Myocyte (in vitro differentiated cells): ENCODE data around the gene PTPN14. TPM values are rescaled to one million over a fixed set of nuclear protein-coding genes. Genes with fewer than 3 reads are reported as not detected.

Experiments used
- DNase-seq: peaks from one replicate; pipeline ENCODE4 v3.0.0-alpha.2; 2012; ENCODE audit warnings: low read depth
- total RNA-seq: library from RNA; depleted of rRNA; stranded (reverse); fragments of >200 nt; gene quantifications from 2 replicates; pipeline ENCODE4 v1.2.3, GENCODE V29; 2014

PTPN14 gene
- total RNA-seq, 1 donor from 2014 or later, result 17.8 TPM

DNA sequence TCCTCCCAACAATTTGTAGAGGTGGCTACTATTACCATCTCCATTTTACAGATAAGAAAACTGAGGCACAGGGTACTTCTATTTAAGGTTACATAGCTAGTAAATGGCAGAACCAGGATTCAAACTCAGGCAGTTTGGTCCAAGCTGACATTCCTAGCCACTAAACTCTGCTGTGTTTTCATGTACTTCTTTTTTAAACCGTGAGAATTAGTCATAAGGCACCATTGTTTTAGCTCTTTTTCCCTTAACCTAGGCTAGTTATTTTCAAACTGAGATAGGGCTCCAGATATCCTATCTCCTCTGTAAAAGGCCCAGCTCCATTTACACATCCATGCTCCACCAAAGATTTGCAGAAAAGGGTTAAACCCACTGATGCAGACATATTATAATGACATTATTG lies 92.9 kb downstream of the PTPN14 start:
- DNase-seq, result no peak

GRCh38 chr1:214455971-214456867 lies 95.2 kb downstream of the PTPN14 start:
- no peak for DNase-seq

DNA sequence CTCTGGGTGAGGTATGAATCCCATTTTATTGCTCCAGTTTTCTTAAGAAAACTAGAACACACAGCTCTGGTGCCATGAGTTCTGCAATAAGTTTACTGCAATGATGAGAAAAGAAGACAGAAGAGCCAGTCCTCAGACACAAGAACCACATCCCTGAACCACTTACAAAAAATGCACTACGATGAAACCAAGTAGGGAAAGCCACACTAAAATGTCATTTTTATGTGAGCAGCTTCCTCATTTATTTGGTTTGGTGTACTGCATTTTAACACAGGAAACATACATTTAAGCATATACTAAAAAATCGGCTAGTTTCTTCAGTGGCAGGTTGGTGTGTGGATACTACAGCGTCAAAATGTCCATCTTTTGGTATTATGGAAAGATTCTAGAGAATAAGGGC lies 95.9 kb downstream of the PTPN14 start:
- DNase-seq, result no peak

GRCh38 chr1:214454569-214455396 lies 96.6 kb downstream of the PTPN14 start:
- peak; percentile 73 for DNase-seq

DNA sequence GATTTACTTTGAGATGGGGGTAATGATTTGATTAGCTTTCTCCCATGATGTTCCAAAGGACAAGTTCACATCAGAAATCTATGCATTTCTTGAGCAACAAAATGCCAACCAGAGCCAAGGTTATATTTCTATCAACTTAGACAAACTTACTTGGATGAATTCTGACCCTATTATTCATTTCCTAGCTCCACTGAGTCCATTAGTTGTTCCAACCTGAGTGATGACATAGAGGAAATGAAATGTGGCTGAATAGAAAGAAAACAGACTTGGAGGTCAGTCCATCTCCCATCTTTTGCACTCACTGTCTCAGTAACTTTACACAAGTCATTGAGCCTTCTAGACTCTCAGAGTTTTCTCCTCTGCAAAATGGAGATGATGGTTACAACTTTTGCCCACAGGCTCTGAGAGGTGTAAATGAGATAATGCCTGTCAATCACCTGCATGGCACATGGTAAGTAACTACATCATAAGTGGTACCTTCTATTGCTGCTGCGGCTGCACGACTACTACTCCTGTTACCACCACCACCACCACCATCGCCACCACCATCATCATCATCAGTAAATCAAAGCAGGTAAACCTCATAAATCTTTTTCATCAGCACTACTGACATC lies 98.2 kb downstream of the PTPN14 start:
- DNase-seq, result no peak

DNA sequence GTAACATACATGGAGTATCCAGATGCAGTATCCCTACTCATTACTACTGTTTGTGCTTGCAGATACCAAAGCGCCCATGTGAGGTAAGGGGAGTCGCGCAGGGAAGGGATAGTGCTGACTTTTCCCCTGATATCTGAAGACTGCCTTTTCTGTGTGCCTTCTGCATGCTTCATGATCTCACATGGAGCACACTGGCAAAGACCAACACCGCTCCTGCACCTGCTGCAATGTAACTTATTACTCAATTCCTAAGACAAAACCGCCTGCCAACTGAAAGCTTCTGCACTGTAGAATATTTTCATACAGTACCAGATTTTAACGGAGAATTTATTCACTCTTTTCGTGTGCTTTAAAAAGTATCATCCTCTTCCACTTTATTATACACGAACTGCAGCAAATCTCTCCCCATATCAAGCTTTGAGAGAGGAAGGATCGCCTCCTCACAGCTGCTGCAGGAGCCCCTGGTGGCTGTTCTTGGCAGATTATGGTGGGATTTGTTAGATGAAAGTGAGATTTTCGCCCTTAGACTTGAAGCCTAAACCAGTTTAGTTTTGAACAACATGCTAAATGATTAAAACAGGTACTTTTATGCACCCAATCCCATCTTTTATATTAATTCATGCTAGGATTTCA lies 99.1 kb downstream of the PTPN14 start:
- no peak for DNase-seq

GRCh38 chr1:214451596-214451995 lies 99.8 kb downstream of the PTPN14 start:
- no peak for DNase-seq

DNA sequence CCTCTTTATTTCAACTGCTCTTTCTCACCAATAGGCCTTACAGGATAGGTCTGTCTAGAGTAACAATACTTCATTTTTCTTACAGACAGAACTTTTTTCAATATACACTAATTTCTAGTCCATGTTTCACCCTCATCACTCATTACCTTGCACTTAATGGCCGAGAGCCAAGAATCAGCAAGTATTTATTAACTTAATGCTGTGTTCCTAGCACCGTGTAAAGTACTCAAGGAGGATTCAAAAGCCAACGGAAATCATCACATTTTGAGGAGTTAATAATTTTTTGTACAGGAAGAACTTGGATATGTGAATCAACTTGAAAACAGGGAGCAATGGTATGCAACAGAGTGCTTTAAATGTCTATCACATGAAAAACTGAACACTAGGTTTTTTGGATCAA lies 102.0 kb downstream of the PTPN14 start:
- DNase-seq, result no peak

- DNase-seq, result no peak
Observed at GRCh38 chr1:214448536-214448935, 102.9 kb downstream of the PTPN14 start.

- DNase-seq, result no peak
Observed at GRCh38 chr1:214447557-214447871, 103.9 kb downstream of the PTPN14 start.

DNA sequence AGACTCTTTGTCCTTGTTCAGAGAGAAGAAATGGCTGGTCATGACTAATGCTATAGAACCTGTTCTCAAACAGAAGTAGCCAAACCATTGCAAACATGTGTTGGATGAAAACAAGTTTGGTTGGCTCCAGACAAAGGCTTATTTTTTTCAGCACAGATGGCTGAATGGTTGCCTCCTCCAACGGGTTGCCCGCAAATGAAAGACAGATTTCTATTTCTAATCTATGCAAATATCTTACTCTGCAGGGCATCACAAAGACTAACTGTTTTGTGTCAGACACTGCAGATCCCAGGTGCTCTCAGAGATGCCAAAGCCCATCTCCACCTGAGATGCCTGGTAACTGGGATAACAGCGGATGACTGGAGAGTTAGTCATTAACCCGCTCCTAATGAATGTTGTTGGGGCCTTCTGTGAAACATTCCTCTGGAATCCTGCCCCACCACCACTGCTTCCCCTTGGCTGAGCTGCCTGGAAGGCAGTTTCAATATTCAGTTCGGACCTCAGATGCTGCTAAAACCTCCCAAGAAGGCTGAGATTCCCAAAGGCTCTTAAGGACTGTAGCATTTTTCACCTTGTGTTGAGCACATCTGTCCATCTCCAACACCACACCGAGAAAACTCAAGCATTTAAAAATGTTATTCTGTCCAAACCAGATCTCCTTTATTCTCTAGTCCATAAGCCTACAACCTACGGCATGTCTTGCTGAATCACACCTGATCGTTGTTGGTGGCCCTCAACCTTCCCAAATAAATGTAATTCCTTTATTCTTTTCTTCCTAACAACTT lies 104.4 kb downstream of the PTPN14 start:
- DNase-seq, result peak; percentile 91

GRCh38 chr1:214445831-214446614 lies 105.4 kb downstream of the PTPN14 start:
- peak; percentile 87 for DNase-seq

GRCh38 chr1:214445199-214445598 lies 106.2 kb downstream of the PTPN14 start:
- DNase-seq, result no peak

GRCh38 chr1:214444182-214444939 lies 107.0 kb downstream of the PTPN14 start:
- no peak for DNase-seq

GRCh38 chr1:214441119-214441518 lies 110.3 kb downstream of the PTPN14 start:
- no peak for DNase-seq

GRCh38 chr1:214440219-214440965 lies 111.0 kb downstream of the PTPN14 start:
- DNase-seq, result no peak

- no peak for DNase-seq
Observed at GRCh38 chr1:214439352-214440119, 111.9 kb downstream of the PTPN14 start.

DNA sequence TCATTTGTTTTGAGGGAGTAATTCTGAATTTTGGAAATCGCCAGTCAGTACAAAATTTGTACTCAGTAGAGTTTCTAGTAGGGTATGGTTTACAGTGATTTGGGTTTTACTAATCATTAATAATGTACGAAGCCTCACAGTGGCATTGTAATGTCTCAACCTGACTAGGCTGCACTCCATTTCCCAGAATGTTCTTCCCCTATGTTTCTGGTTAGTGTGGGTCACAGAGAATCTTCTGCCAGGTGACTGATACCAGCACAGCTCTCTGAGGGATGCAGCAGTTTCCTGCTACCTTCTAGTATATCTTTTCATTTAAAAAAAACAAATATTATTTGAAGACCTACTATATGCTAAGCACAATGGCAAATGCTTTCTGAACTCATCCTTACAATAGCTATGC lies 112.9 kb downstream of the PTPN14 start:
- no peak for DNase-seq
